Epithelial cell of esophagus (primary cell): ENCODE data around the gene OPN1MW3.

ENCODE experiments used
- DNase-seq: peaks from one replicate; pipeline ENCODE4 v3.0.0; 2010; ENCODE audit warnings: low read depth
- H3K4me3 ChIP-seq: 2 replicates; pipeline ENCODE4 v1.5.1; 2011; ENCODE audit warnings: mild to moderate bottlenecking, low read length, control low read depth
- TF ChIP-seq, protein P1 (sequence below): IDR thresholded peaks from 2 replicates; pipeline ENCODE4 v1.5.1; 2011; ENCODE audit warnings: low read depth, mild to moderate bottlenecking, low read length, control low read depth, inconsistent platforms; ENCODE audit not compliant: insufficient read depth; ENCODE audit errors: missing control alignments

OPN1MW3 gene

GRCh38 chrX:154312116-154312515 is 54.7 kb downstream of the OPN1MW3 start:
- H3K4me3 ChIP-seq, result no peak overlapping the region
- TF ChIP-seq, protein P1, sequence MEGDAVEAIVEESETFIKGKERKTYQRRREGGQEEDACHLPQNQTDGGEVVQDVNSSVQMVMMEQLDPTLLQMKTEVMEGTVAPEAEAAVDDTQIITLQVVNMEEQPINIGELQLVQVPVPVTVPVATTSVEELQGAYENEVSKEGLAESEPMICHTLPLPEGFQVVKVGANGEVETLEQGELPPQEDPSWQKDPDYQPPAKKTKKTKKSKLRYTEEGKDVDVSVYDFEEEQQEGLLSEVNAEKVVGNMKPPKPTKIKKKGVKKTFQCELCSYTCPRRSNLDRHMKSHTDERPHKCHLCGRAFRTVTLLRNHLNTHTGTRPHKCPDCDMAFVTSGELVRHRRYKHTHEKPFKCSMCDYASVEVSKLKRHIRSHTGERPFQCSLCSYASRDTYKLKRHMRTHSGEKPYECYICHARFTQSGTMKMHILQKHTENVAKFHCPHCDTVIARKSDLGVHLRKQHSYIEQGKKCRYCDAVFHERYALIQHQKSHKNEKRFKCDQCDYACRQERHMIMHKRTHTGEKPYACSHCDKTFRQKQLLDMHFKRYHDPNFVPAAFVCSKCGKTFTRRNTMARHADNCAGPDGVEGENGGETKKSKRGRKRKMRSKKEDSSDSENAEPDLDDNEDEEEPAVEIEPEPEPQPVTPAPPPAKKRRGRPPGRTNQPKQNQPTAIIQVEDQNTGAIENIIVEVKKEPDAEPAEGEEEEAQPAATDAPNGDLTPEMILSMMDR, result no peak
- no peak for DNase-seq

DNA sequence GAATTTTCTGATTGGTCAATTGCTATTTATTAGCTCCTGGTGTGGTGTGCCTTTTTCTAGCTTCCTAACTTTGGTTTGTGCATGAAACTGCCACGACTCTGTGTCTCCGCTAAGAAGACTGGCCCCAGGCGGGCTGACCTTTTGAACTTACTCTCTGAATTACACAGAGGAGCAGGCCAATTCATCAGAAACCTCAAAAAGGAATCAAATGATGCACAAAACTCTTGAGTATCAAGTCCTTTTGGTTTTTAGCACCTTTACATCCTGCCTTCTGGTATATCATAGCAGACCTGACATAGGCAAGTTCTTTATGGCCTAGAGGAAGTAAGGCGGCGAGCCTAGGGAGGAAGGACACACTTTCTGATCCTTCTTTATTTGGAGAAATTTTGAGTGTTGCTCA is 55.8 kb downstream of the OPN1MW3 start:
- no peak for DNase-seq
- no peak overlapping the region for H3K4me3 ChIP-seq
- TF ChIP-seq, protein P1, result no peak

DNA sequence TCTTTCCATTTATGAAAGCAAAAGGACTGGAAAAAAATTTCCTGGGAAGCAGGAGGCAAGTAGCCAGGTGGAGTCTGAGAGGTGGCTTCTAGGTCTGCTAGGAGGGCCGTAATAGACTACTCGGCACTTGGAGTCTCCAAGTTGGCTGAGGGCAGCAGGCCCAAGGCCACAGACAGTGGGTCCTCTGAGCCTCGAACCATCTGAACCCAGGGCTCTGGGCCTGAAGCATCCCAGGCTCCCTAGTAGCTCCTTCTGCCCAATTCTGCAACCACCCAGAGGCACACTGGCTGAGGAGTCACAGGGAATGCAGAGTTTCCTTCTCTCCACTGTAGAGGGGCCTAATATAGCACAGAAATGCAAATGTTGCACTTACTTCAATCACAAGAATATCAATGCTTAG is 58.0 kb downstream of the OPN1MW3 start:
- TF ChIP-seq, protein P1, result no peak
- DNase-seq, result no peak
- no peak overlapping the region for H3K4me3 ChIP-seq

GRCh38 chrX:154317391-154317995 is 60.1 kb downstream of the OPN1MW3 start:
- TF ChIP-seq, protein P1, result peak; percentile 53
- peak; percentile 13 for DNase-seq
- H3K4me3 ChIP-seq, result no peak overlapping the region

DNA sequence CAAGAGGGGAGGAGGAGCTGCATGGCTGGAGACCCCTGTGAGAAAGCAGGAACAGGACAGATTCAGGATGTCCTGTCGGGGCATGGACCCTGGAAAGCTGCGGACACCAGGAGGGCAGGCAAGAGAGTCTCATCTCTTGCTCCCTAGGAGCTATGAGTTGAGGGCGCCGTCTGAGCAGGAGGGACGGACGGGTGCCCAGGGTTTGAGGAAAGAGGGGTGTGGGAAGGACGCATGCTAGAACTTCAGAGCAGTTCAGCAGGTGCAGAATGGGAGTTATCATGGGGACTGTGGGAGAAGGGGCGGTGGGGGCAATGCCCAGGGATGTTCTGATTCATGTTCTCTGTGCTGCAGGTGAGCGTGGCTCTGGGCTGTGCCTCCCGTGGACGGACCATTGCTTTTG is 63.0 kb downstream of the OPN1MW3 start:
- H3K4me3 ChIP-seq, result no peak overlapping the region
- DNase-seq, result no peak
- TF ChIP-seq, protein P1, result no peak
